DOHH2 (cell line): ENCODE data around the gene ACSF3.

ENCODE experiments used
- EZH2phosphoT487 ChIP-seq: fragments of 200-600 bp; sonication (generic); IDR thresholded peaks from 2 replicates; pipeline ENCODE4 v1.6.1; 2017; ENCODE audit warnings: borderline replicate concordance, mild to moderate bottlenecking, antibody characterized with exemption, low read length, moderate library complexity, mixed read lengths
- TF ChIP-seq, protein P1 (sequence below): fragments of 200-600 bp; sonication (generic); IDR thresholded peaks from one replicate; pipeline ENCODE4 v1.5.1; 2014; ENCODE audit warnings: antibody characterized with exemption, mild to moderate bottlenecking, low read depth, low read length; ENCODE audit not compliant: poor library complexity, severe bottlenecking

DNA sequence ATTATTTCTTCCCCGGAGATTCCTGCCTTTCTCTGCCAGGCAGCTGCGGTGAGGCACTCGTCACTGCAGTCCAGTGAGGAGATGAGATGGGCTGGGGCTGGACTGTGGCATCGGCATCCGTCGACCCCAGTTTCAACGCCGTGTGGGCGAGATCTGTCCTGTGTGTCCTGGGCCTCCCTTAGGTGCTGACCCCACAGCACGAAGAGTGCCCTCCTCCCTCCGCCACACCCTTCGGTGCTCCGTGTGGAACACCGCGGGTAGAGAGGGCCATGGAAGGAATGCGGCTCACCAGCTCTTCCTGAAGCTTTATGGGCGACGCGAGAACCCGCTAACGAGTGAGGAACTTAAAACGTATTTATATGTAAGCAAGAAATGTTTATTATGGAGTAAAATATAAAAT lies 17.6 kb downstream of the ACSF3 start:
- TF ChIP-seq, protein P1, sequence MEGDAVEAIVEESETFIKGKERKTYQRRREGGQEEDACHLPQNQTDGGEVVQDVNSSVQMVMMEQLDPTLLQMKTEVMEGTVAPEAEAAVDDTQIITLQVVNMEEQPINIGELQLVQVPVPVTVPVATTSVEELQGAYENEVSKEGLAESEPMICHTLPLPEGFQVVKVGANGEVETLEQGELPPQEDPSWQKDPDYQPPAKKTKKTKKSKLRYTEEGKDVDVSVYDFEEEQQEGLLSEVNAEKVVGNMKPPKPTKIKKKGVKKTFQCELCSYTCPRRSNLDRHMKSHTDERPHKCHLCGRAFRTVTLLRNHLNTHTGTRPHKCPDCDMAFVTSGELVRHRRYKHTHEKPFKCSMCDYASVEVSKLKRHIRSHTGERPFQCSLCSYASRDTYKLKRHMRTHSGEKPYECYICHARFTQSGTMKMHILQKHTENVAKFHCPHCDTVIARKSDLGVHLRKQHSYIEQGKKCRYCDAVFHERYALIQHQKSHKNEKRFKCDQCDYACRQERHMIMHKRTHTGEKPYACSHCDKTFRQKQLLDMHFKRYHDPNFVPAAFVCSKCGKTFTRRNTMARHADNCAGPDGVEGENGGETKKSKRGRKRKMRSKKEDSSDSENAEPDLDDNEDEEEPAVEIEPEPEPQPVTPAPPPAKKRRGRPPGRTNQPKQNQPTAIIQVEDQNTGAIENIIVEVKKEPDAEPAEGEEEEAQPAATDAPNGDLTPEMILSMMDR, result no peak
- TF ChIP-seq EZH2phosphoT487, result no peak
